Stomach smooth muscle (tissue), 2 donors: Measurements from ENCODE around the gene FAM13A.
"Not testable (repeated sequence)": the region's sequence is repeated elsewhere in the genome, so short reads cannot be mapped to it uniquely, and the experiment has no call there.

Source experiments
- H3K27ac ChIP-seq: one replicate; pipeline ENCODE4 v1.7.0; 2013; ENCODE audit warnings: mild to moderate bottlenecking, low read length, inconsistent platforms
- H3K27me3 ChIP-seq, 2 donors: one replicate each; pipeline ENCODE4 v1.7.0; 2013; ENCODE audit warnings: low read length in 2 of 2; ENCODE audit not compliant: insufficient read depth in 2 of 2, control insufficient read depth in 1 of 2
- H3K36me3 ChIP-seq, 2 donors: one replicate each; pipeline ENCODE4 v1.7.0; 2013; ENCODE audit warnings: low read length in 2 of 2; ENCODE audit not compliant: control insufficient read depth in 2 of 2, insufficient read depth in 2 of 2
- H3K4me1 ChIP-seq: one replicate; pipeline ENCODE4 v1.7.0; 2013; ENCODE audit warnings: low read length; ENCODE audit not compliant: control insufficient read depth, insufficient read depth
- H3K4me3 ChIP-seq, 2 donors: one replicate each; pipeline ENCODE4 v1.7.0; 2013; ENCODE audit warnings: low read length in 2 of 2
- H3K9ac ChIP-seq, 2 donors: one replicate each; pipeline ENCODE4 v1.7.0; 2013; ENCODE audit warnings: low read length in 2 of 2, mild to moderate bottlenecking in 1 of 2
- H3K9me3 ChIP-seq, 2 donors: one replicate each; pipeline ENCODE4 v1.7.0; 2013; ENCODE audit warnings: low read length in 2 of 2; ENCODE audit not compliant: control insufficient read depth in 2 of 2
- donor health status: healthy.
- donor health status: Pancreatic carcinoma.

FAM13A gene

GRCh38 chr4:89069481-89069880, 12.5 kb upstream of the FAM13A start:
- Histone ChIP-seq H3K27ac (no peak overlapping the region), H3K9ac (no peak overlapping the region), H3K27me3 (no peaks in the 10 kb centered on the region)

GRCh38 chr4:89067417-89067816, 10.4 kb upstream of the FAM13A start:
- Histone ChIP-seq H3K4me1 (no peaks in the 10 kb centered on the region), H3K36me3 (no peaks in the 10 kb centered on the region), H3K9me3 (no peaks in the 10 kb centered on the region), H3K27ac (no peak overlapping the region), H3K27me3 (no peaks in the 10 kb centered on the region), H3K4me3 (no peak overlapping the region), H3K9ac (no peak overlapping the region)

More at GRCh38 chr4:89069481-89069880, 12.5 kb upstream of the FAM13A start:
- no peaks in the 10 kb centered on the region for H3K36me3 ChIP-seq
- H3K4me1 ChIP-seq, result no peaks in the 10 kb centered on the region
- H3K4me3 ChIP-seq, result no peak overlapping the region
- no peaks in the 10 kb centered on the region for H3K9me3 ChIP-seq

DNA sequence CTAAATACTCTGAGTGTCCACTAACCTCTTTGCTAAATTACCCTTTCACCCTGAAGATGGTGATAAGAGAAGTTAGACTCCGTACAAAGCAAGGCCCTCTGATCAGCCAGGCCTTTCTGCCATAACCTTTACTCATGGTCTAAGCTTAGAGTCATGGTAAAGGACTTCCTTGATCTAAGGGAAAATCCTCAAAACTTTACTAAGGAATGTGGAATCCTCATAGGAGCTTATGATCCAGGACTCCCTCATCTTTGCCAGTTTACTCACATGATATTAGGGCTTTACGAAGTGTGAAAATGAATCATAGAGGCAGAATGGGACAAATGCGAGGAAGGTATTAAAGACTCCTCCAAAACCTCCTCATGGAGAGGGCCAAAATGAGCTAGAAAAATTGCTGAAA, 7.9 kb upstream of the FAM13A start:
- Histone ChIP-seq H3K4me1 (no peaks in the 10 kb centered on the region), H3K27ac (no peak overlapping the region), H3K36me3 (no peaks in the 10 kb centered on the region), H3K4me3 (no peak overlapping the region), H3K9ac (no peak overlapping the region), H3K9me3 (no peaks in the 10 kb centered on the region), H3K27me3 (no peaks in the 10 kb centered on the region)

GRCh38 chr4:89057844-89058243, 859 bp upstream of the FAM13A start:
- H3K9ac ChIP-seq, H3K4me3 ChIP-seq, H3K36me3 ChIP-seq, H3K9me3 ChIP-seq, H3K4me1 ChIP-seq, H3K27ac ChIP-seq, H3K27me3 ChIP-seq: not testable (repeated sequence)

GRCh38 chr4:89056292-89056952, 563 bp downstream of the FAM13A start:
- Histone ChIP-seq H3K27ac (peak overlapping the region; percentile 32), H3K4me1 (no peaks in the 10 kb centered on the region)

DNA sequence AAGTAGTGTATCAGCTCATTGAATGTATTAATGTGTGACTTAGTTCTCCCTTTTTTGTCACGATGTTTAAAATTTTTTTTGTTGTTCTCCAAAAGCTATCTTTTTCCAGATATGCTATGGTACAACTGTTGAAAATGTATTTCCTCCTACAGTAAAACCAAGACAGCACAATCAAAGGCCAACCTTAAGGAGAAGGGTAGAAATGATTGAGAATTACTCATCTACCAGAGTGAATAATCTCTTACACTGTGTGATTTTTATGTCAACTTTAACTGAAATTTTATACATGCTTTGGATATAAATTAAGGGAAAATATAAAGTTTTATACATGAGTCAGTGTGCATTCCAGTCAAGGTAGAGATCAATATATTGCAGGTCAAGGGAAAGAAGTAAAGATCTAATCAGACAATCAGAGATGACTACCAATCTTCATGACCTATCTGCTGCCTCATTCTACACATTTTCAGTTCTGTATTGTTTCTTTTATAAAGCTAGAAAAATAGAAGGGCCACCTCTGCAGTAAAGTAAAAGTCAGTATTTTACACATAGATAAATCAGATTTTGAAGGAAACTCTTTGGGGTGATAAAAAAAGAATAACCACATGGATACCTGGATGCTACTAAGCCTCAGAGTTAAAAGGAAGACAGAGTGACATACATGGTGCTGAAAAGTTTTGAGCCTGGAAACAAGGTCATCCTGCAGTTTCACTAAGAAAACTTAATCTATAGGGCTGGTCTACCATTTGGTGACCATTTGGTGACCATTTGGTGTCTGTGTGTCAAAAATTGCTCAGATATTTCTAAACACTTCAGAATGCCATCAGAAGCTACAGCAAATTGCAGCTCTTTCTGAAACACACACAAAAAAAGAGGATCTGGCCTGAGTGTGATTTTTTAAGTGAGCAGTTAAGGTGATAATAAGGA, 1.6 kb downstream of the FAM13A start:
- no peaks in the 10 kb centered on the region for H3K4me1 ChIP-seq
- H3K4me3 ChIP-seq, result peak overlapping the region; percentile 52 to 81
- no peaks in the 10 kb centered on the region for H3K36me3 ChIP-seq
- peak overlapping the region in 1 of 2 donors; percentile 67 for H3K9ac ChIP-seq
- H3K27me3 ChIP-seq, result no peaks in the 10 kb centered on the region
- H3K27ac ChIP-seq, result no peak overlapping the region
- H3K9me3 ChIP-seq, result peaks cover 0 to 2% of the 10 kb centered on the region in 2 donors

More at GRCh38 chr4:89056292-89056952, 563 bp downstream of the FAM13A start:
- Histone ChIP-seq H3K27me3 (no peaks in the 10 kb centered on the region), H3K9me3 (peaks cover 0 to under 1% of the 10 kb centered on the region in 2 donors), H3K36me3 (no peaks in the 10 kb centered on the region), H3K4me3 (peak overlapping the region; percentile 81 to 87), H3K9ac (peak overlapping the region; percentile 67 to 80)

- H3K9ac ChIP-seq, result no peak overlapping the region
- no peak overlapping the region for H3K27ac ChIP-seq
- no peaks in the 10 kb centered on the region for H3K4me1 ChIP-seq
- H3K27me3 ChIP-seq, result no peaks in the 10 kb centered on the region
- H3K9me3 ChIP-seq, result peaks cover 0 to 2% of the 10 kb centered on the region in 2 donors
- H3K4me3 ChIP-seq, result no peak overlapping the region
- H3K36me3 ChIP-seq, result no peaks in the 10 kb centered on the region
Observed at GRCh38 chr4:89054627-89055026, 2.4 kb downstream of the FAM13A start.

DNA sequence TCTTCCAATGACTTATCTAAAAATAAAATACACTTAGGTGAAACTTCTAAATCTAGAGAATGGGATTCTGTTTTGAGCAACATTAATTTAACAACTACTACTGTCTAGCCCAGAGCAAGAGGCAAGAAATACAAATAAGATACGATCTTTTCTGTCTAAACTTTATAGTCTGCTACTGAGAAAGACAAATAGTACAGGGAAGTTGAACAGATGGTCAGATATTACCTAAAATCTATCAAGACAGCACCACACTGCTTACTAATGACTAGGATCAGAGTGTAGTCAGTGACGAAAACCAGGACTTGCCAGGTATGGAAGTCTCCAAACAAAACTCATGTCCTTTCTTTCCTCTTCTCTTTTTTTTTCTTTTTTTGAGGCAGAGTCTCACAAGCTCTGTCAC, 7.1 kb downstream of the FAM13A start:
- Histone ChIP-seq H3K27ac (no peak overlapping the region), H3K9me3 (peaks cover 0 to 2% of the 10 kb centered on the region in 2 donors), H3K27me3 (no peaks in the 10 kb centered on the region), H3K9ac (no peak overlapping the region), H3K4me1 (no peaks in the 10 kb centered on the region), H3K36me3 (no peaks in the 10 kb centered on the region), H3K4me3 (no peak overlapping the region)

- Histone ChIP-seq H3K4me1 (no peaks in the 10 kb centered on the region), H3K27ac (no peak overlapping the region), H3K36me3 (no peaks in the 10 kb centered on the region), H3K9me3 (peaks cover 0 to 2% of the 10 kb centered on the region in 2 donors), H3K9ac (no peak overlapping the region), H3K4me3 (no peak overlapping the region), H3K27me3 (no peaks in the 10 kb centered on the region)
Observed at GRCh38 chr4:89048906-89049601, 7.9 kb downstream of the FAM13A start.

DNA sequence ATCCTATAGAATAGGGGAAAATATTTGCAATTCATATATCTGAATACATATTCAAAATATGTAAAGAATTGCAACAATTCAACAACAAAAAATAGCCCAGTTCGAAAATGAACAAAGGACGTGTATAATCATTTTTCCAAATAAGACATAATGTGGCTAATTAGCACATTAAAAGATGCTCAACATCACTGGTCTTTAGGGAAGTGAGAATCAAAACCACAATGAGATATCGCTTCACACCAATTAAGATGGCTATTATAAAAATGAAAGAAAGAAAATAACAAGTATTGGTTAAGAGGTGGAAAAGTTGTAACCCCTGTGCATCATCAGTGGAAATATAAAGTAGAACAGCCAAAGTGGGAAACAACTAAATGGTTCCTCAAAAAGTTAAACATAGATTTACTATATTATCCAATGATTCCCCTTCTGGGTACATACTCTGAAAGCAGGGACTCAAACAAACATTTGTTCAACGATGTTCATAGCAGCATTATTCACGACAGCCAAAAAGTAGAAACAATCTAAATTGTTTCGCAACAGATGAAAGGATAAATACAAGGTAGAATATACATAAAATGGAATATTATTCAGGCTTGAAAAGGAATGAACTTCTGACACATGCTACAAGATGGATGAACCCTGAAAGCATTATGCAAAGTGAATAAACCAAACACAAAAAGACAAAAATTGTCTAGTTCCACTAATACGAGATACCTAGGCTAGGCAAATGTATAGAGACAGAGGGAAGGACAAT, 12.7 kb downstream of the FAM13A start:
- Histone ChIP-seq H3K27ac (no peak overlapping the region), H3K9ac (no peak overlapping the region), H3K36me3 (no peaks in the 10 kb centered on the region), H3K4me1 (no peaks in the 10 kb centered on the region), H3K9me3 (no peaks in the 10 kb centered on the region), H3K27me3 (no peaks in the 10 kb centered on the region), H3K4me3 (no peak overlapping the region)
